Peyer's patch (tissue), 4 donors: ENCODE results near the gene RSRC1. TPM values are rescaled to one million over a fixed set of nuclear protein-coding genes. Genes with fewer than 3 reads are reported as not detected.

Experiments
- DNase-seq, 3 donors: peaks; one replicate each; pipeline ENCODE4 v3.0.0-alpha.2; 2017 to 2019
- H3K27ac ChIP-seq, 4 donors: fragments of 200-600 bp; sonication (generic); one replicate each; pipeline ENCODE4 v1.5.1; 2016 to 2019
- H3K27me3 ChIP-seq, 2 donors: fragments of 200-600 bp; sonication (generic); one replicate each; pipeline ENCODE4 v1.5.1; 2019
- H3K36me3 ChIP-seq, 3 donors: fragments of 200-600 bp; sonication (generic); one replicate each; pipeline ENCODE4 v1.5.1; 2016 to 2019
- H3K4me1 ChIP-seq, 4 donors: fragments of 200-600 bp; sonication (generic); one replicate each; pipeline ENCODE4 v1.5.1; 2016 to 2019
- H3K4me3 ChIP-seq, 4 donors: fragments of 200-600 bp; sonication (generic); 1 replicate in 3 of 4; 2 replicates in 1 of 4; pipeline ENCODE4 v1.5.1; 2016 to 2019; ENCODE audit warnings: mild to moderate bottlenecking in 1 of 4
- H3K9me3 ChIP-seq, 4 donors: fragments of 200-600 bp; sonication (generic); one replicate each; pipeline ENCODE4 v1.5.1; 2016 to 2019; ENCODE audit warnings: mild to moderate bottlenecking in 1 of 4
- CTCF ChIP-seq, 6 experiments: fragments of 450-650 bp in 4 of 6; fragments of 200-600 bp in 2 of 6; sonication (generic) in 1 of 6; IDR thresholded peaks; one replicate each; pipeline ENCODE4 v1.5.1; 2017 to 2019; ENCODE audit warnings: antibody characterized with exemption in 6 of 6, mild to moderate bottlenecking in 3 of 6, moderate library complexity in 1 of 6
- POLR2A ChIP-seq, 2 donors: fragments of 450-650 bp; IDR thresholded peaks; one replicate each; pipeline ENCODE4 v1.5.1; 2017; ENCODE audit warnings: antibody characterized with exemption in 2 of 2, mild to moderate bottlenecking in 2 of 2, moderate library complexity in 2 of 2
- total RNA-seq, 4 donors: library from RNA; depleted of rRNA; stranded (reverse); fragments of >200 nt; gene quantifications; one replicate each; pipeline ENCODE4 v1.1.0, GENCODE V29; 2016

Gene RSRC1
- total RNA-seq, 4 donors from 2014 or later: 12.4 to 152 (median 29.4) TPM

GRCh38 chr3:158094235-158095110 is 15.4 kb upstream of the RSRC1 start:
- Histone ChIP-seq H3K4me1 (peaks cover 0 to 19% (median 4%) of the 10 kb centered on the region in 4 donors), H3K27me3 (peaks cover 0 to 49% of the 10 kb centered on the region in 2 donors)

GRCh38 chr3:158095111-158095813 is 14.6 kb upstream of the RSRC1 start:
- DNase-seq: no peak
- H3K9me3 ChIP-seq: peaks cover 0 to 7% (median 0%) of the 10 kb centered on the region in 4 donors
- peaks cover 3 to 56% of the 10 kb centered on the region in 2 donors for H3K27me3 ChIP-seq
- no peak overlapping the region for H3K4me3 ChIP-seq
- TF ChIP-seq POLR2A (IDR thresholded peaks at IDR 0.05) (no peak), CTCF (IDR thresholded peaks at IDR 0.05) (no peak)
- no peak overlapping the region for H3K27ac ChIP-seq
- no peaks in the 10 kb centered on the region for H3K36me3 ChIP-seq
- H3K4me1 ChIP-seq: peaks cover 0 to 19% (median 4%) of the 10 kb centered on the region in 4 donors

More at GRCh38 chr3:158094235-158095110, 15.4 kb upstream of the RSRC1 start:
- no peak overlapping the region for H3K4me3 ChIP-seq
- TF ChIP-seq POLR2A (IDR thresholded peaks at IDR 0.05) (no peak), CTCF (IDR thresholded peaks at IDR 0.05) (no peak)
- no peaks in the 10 kb centered on the region for H3K36me3 ChIP-seq
- peaks cover 0 to 7% (median 0%) of the 10 kb centered on the region in 4 donors for H3K9me3 ChIP-seq
- H3K27ac ChIP-seq: no peak overlapping the region
- peak in 1 of 3 donors; percentile 47 for DNase-seq

GRCh38 chr3:158095814-158096704 is 13.8 kb upstream of the RSRC1 start:
- H3K4me3 ChIP-seq: no peak overlapping the region
- H3K4me1 ChIP-seq: peaks cover 0 to 19% (median 4%) of the 10 kb centered on the region in 4 donors
- TF ChIP-seq POLR2A (IDR thresholded peaks at IDR 0.05): no peak
- H3K27ac ChIP-seq: no peak overlapping the region
- H3K9me3 ChIP-seq: peaks cover 0 to 7% (median 0%) of the 10 kb centered on the region in 4 donors
- no peak for DNase-seq
- peaks cover 3 to 56% of the 10 kb centered on the region in 2 donors for H3K27me3 ChIP-seq
- H3K36me3 ChIP-seq: no peaks in the 10 kb centered on the region

- Histone ChIP-seq H3K4me3 (peak overlapping the region in 3 of 4 donors; percentile 42 to 59 (median 54)), H3K4me1 (peaks cover 0 to 19% (median 4%) of the 10 kb centered on the region in 4 donors), H3K27ac (no peak overlapping the region), H3K9me3 (peaks cover 0 to 7% (median 0%) of the 10 kb centered on the region in 4 donors), H3K27me3 (peaks cover 3 to 61% of the 10 kb centered on the region in 2 donors), H3K36me3 (no peaks in the 10 kb centered on the region)
- TF ChIP-seq POLR2A (IDR thresholded peaks at IDR 0.05) (no peak), CTCF (IDR thresholded peaks at IDR 0.05) (no peak)
- DNase-seq: no peak
Observed at GRCh38 chr3:158097081-158097592, 12.8 kb upstream of the RSRC1 start.

GRCh38 chr3:158097593-158098308 is 12.1 kb upstream of the RSRC1 start:
- DNase-seq: peak; percentile 60 to 88 (median 87)
- TF ChIP-seq CTCF (IDR thresholded peaks at IDR 0.05): peak in 1 of 6 experiments; percentile 7
- no peak for TF ChIP-seq POLR2A (IDR thresholded peaks at IDR 0.05)
- no peaks in the 10 kb centered on the region for H3K36me3 ChIP-seq

More at GRCh38 chr3:158097593-158098308, 12.1 kb upstream of the RSRC1 start:
- Histone ChIP-seq H3K4me1 (peaks cover 0 to 22% (median 4%) of the 10 kb centered on the region in 4 donors), H3K4me3 (peak overlapping the region; percentile 42 to 70 (median 56)), H3K27ac (peak overlapping the region in 1 of 4 donors; percentile 54), H3K27me3 (peaks cover 3 to 67% of the 10 kb centered on the region in 2 donors), H3K9me3 (peaks cover 0 to 7% (median 0%) of the 10 kb centered on the region in 4 donors)
